Measurements from ENCODE around the gene NRCAM.
"Not testable (repeated sequence)": the region's sequence is repeated elsewhere in the genome, so short reads cannot be mapped to it uniquely, and the experiment has no call there.

NRCAM gene

DNA sequence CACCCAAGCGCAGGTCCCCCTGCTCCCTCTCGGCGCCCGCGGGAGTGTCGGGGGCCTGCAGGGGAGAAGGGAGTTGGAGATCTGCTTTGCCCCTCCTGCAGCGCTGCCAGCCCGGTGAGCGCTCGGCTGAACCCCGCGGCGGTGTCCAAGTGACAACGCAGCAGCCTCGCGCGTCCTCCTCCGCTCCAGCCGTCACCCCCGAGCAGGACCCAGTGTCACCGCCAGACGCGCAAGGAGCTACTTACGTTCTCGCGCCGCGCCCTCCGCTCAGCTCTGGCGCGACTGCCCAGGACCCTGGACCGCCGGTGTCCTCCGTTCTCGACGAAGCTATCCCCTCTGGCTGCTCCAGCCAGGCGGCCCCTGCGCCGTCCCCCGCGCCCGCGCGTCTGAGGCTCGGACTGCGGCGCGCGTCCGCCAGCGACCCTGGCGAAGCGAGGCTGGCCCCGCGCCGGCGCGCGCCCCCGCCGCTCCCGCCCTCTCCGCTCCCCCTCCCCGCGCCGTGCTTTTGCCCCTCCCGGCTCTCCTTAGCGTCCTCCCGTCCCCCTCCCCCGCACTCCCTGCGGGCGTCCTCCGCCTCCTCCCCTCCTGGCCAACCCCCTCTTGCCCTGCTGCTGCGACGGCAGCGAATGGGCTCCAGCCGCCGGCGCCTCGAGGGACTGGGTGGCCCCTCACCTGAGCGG, at the start of gene NRCAM:
TSS of gene NRCAM (minus strand) at position 439 of the 680 bp plus-strand sequence. CDS start 216,372 bp downstream, outside the sequence.
- DNase-seq, result peak; percentile 94

DNA sequence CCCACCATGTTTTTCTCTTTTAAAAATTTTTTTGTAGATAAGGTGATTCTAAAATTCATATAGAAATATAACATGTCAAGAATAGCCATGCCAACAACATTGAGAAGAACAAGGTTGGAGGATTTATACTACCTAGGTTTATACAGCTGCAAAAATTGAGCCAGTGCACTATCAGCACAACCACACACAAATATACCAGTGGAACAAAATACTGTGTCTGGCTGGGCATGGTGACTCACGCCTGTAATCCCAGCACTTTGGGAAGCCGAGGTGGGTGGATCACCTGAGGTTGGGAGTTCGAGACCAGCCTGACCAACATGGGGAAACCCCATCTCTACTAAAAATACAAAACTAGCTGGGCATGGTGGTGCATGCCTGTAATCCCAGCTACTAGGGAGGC, 48.3 kb upstream of the NRCAM start:
- not testable (repeated sequence) for DNase-seq

DNA sequence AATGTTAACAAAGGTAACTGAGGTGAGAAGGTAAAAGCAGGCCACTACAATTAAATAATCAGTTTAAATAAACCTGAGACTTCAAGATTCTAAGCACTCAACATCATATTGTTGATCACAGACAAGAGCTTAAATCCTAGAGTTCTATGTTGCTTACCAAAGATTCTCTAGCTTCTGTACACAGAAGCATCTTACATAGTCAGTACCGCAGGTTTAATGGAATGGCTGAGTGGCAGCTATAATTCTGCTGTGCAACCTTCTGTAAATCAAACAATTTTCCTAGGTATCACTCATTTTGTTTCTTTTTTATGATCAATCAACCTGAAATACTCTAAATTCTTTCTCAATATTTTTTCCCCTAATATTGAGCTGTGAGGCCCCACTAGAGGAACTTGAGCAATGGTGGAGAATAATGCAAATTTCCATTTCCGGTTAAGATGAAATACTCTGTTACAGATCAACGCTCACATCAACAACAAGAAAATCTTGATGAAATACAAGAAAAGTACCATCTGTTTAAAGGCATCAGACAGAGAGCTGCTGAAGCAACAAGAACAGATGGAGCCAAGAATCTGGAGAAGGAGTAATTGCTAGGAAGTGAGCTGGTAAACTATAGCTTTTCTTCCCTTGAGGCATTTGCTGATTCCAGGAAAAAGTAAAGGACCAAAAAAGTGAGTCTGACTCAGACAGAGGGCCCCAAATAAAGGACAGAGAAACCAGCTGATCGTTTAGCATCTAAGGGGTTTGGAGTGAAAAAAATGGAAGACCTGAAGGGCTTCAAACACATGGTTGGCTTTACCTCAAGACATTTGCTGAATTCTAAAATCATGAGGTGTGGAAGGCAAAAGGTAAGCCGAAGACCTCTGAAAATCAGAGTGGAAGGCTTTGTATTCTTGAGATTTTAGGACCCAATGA, 47.1 kb upstream of the NRCAM start:
- DNase-seq, result peak; percentile 95

DNA sequence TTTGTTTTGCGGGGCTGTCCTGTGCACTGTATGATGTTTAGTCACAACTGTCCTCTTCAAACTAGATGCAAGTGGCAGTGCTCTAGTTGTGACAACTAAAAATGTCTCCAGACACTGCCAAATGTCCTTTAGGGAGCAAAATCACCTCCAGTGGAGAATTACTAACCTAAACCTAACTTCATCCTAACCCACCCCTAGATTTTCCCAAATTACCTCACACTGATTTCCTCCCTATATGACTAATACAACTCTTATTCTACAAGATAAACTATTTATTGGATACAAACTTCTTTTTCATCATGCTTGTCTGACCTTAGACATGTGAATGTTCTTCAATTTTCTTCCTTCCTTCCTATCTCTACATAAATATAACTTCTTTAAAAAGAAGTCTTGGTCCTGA, 43.3 kb upstream of the NRCAM start:
- DNase-seq, result no peak

DNA sequence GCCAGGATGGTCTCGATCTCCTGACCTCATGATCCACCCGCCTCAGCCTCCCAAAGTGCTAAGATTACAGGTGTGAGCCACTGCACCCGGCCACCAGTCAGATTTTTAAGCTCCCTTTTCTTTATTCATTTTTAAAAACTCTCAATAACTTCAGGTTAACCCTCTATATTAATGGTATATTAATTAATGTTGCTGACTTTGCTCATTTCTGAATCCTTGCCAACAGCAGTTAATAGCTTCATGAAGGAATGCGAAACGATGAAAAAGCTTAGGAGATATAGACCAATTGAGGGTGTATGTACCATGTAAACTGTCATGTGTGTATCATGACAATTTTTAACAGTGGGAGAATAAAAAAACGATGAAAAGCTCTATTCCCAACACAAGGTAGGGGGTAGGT, 42.2 kb upstream of the NRCAM start:
- no peak for DNase-seq

DNA sequence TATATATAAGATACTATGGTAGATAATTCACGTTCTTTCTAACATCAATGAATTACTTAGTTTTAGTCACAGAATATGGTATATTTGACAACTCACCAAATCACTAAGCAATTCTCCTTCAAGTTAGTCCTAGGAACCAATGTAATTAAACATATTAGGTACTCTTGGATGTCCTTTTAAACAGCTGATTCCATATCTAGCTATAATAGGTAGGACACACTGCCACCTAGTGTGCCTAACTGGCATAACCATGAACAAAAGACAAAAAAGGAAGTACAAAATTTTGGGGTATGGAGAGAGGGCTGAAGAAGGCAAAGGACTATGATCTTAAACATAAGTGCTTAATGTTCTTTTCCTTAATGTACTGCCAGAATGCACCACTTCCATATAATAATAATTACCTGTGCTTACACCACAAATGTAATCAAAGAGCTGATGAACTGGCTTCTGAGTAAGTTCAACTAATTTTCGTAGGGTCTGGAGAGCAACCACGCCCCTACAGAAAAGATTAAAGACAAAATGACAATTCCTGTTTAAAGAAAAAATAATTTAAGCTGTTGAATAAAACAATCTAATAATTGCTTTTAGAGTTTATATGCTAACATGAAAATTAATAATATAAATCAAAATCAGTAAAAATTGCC, 41.0 kb upstream of the NRCAM start:
- DNase-seq, result peak; percentile 64

DNA sequence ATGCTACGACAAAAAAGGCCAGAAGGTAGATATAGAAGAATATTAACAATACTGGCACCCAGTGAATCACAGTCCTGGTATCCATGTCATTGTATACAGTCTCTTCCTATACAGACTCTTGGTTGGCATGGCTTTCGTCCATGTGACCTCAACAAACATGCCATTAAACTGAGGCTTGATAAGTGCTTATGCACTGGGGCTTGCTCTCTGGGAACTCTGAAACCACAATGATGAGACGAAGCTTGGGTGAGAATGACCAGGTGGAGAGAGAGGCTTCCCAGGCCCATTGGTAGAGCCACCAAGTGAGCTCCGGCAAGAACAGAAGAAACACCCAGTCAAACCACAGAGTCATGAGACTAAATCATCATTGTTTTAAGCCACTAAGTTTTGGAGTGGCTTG, 36.5 kb upstream of the NRCAM start:
- DNase-seq, result no peak

DNA sequence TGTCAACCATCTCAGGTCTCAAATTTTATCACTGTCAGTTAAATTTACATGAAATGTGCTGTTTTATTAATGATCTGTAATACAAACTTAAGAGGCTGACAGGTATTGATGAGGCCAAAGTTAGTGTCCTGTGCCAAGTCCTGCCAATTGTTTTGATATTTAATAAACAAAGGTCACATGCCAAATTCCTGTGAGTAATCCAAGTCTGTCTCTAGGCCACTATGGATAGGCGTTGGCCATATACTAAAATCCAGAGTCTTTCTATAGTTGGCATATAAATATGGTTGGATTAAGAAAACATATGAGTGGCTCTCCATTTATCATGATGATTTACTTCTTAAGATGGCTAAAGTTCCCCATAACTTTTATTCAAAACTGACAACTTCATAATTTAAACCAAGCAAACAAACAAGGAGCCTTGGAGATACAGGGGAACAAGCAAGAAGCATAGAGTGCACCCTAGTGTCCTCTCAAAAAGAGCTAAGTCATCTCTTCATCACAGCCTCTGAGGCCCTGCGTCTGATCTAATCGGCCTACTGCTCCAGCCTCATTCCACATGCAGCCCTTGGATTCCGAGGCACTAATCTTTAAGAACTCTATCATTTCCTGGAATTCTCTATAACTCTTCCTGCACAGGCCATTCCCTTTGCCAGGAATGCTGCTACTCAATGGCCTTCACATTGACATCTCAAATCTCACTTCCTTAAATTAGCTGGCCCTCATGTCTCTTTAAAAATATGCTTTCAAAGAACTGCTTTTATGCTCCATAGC, 32.7 kb upstream of the NRCAM start:
- no peak for DNase-seq

DNA sequence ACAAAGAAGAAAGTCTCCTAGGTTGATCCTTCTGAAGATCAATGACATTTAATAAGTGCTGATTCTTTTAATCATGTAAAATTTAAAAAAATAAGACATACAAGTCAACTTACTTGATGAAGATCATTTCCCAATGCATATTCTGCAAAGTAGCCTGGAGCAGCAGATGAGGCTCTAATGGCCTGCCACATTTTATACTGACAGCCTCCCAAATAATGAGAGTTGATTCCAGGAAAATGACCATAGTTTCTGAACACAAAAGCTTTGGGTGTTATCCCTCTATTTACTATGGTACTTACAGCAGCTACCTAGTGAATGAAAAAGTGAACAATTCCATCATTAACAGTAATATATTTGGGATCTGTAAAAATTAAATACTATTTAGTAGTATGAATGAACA, 31.4 kb upstream of the NRCAM start:
- no peak for DNase-seq

DNA sequence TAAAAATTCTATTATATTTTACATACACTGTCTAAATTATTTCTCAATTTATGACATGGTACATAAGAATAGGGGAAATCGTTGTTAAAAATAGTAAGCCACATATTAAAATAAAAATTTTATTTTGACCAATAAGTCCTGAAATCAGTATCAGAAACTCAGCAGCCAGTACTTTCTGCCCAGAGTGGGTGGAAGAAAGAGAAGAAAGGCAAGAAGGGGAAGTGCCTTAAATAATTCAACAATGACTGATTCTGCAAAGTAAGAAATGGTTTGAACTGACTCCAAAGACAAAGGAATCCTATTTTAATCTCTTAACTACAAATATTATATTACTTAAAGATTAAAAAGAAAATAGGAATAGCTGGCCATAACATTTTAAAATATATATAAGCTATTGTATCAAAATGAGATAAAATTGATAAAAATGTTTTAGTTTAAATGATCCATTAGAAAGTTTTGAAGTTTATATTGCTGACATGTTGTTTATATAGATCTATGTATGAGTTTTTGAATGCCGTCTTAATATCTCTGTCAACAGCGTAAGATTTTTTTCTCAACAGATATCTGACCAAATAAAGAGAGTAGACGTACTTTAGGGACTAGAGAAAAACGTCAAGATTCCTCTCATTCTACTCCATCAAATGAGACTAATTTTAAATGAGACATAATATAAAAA, 30.2 kb upstream of the NRCAM start:
- DNase-seq, result no peak

DNA sequence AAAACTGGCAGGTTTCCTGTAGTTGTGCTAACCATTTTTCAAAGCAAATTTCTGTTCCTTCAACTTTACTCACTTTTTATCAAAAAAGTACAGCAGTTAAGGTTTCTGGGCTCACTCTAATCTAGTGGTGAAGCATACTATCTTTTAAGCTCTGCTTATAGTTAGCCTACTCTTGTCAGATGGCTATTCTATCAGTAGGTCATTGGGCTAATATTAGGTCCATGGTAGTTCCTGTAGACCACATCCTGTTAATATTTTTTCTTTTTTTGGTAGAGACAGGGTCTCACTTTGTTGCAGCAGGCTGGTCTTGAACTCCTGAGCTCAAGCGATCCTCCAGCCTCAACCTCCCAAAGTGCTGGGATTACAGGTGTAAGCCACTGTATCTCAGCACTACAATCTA, 27.9 kb upstream of the NRCAM start:
- DNase-seq, result no peak

DNA sequence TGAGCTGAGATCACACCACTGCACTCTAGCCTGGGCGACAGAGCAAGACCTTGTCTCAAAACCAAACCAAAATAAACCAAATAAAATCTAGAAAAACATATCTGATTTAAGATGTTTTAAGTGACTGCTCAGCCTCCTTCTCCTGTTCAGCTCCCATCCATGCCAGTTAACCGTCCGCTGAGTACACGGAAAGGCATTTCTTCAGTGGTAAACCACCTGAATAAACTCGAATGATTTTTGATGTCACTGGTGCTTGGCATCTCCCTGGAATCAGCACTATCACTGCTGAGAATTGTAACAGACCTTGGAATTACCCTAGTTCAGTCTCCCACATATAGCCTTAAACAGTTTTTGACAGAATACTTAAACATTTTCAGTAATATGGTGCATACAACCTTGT, 24.1 kb upstream of the NRCAM start:
- DNase-seq, result no peak

DNA sequence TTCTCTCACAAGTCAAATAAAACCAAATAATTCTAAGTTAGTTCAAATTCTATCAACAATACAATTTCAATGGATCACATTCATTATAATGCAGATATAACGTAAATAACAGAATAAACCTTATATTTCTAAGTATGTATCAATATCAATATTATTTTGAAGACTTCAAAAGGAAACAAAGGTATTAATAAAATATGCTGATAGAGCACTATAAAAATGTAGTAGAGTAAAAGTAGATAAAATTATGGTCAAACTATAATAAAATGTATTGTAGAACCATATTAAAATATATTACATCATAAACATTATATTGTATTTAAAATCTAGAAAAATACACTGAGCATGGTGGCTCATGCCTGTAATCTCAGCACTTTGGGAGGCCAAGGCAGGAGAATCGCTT, 23.5 kb upstream of the NRCAM start:
- DNase-seq, result no peak

DNA sequence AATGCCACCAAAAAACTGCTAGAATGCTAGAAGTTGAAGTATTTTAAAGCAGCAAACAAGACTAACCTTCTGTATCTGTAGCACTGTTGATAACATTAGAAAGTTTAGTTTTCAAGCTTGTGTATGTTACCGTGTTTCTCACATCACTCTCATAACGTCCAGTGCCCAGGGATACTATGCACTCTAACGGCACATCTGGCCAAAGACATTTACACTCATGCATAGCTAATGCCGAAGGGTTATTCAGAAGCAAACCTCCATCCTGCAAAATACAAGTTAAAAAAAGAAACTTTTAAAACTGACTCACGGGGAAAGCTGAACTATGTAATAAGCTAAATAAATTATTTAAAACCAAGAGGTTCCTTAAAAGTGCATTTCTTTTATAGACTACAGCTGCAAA, 22.9 kb upstream of the NRCAM start:
- DNase-seq, result no peak

DNA sequence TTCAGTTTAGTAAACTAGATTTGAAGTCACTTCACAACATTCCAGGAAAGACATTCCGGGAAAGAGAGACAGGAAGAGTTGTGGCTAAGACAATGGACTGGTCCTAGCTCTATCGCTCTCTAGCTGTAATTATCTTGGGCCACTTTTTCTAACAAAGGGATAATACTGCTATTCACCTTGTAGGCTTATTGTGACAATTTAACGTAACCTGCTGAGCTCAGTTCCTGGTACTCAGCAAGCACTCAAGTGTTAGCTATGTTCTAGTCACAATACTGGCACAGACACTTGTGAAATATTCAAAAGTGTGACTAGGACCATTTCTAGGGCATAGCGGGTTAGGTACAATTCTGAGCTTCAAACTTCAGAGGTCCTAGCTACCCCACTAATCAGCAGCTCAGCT, 12.0 kb upstream of the NRCAM start:
- no peak for DNase-seq

DNA sequence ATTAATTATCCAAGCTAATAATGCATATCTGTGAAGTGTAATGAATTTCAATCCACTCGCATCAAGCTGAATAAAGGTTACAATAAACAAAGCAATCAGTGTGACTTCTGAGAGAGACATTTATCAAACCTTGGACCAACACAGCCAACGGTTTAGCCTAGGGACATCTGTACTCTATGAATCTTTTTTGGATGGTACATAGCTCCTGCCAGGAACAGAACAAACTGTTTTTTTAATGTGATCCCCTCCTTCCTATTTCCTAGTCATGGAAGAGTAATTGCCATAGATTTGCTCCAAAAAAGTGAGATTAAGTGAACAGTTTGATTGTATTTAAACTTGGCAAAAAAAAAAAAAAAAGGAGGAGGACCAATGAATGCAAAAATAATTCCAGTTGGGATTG, 11.2 kb upstream of the NRCAM start:
- DNase-seq, result no peak

DNA sequence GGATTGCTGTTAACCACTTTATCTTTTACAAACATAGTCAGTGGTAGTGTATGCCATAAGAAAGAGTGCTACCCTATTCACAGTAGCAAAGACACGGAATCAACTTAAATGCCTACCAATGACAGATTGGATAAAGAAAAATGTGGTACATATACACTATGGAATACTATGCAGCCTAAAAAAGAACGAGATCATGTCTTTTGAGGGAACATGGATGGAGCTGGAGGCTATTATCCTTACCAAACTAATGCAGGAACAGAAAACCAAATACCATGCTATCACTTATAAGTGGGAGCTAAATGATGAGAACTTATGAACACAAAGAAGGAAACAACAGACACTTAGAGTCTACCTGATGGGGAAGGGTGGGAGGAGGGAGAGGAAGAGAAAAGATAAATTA, 10.1 kb upstream of the NRCAM start:
- DNase-seq, result not testable (repeated sequence)

DNA sequence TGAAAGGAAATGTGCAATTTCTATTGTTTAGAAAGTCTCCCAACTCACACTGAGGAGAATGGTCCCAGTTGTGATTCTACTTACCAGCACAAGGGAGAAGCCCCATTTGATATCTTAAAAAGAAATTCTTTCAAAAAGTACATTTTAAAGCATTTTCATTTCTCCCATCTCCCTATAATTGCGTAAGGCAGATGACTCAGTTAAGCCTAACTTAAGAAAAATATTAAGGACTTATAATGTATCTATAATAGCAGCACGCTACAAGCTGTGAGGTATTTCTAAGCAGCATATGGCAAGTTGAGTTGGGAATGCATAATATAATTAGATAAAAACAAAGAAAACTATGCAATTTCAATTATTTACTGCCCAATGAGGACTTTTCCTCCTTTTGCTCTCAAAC, 8.5 kb upstream of the NRCAM start:
- DNase-seq, result no peak

DNA sequence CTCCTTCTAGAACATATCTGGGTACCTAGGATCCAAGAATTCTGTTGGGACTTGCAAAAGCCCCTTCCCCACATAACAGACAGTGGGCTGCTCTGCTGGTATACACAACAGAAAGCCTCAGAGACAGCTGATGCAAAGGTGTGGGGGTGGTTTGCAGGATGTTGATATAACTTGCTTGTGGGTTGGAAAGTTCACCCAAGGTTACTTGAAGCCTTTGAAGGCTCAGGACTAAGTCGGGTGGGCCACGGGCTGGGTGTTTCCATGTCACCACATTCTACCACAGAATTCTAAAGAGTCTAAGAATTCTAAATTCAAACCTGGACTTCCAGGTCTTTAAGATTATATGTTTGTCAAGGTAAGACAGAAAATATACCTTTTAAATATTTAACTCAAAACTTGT, 7.4 kb upstream of the NRCAM start:
- no peak for DNase-seq

DNA sequence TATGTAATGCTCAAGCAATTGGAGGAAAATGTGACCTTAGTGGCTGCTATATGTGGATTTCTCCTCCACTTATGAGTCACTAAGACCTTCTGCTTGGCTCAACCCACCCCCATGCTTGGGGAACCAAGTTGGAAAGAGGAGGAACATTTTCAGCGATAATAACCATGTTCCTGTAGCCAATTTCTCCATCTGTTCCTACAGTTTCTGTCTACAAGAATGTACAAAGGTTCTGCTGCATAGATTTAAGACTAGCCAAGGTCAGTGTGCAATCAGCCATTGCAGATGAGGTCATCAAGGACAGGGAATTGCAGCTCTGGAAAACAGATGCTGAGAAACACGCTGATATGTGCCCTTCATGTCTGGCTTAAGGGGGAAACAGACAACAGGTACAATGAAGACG, 5.6 kb upstream of the NRCAM start:
- no peak for DNase-seq

DNA sequence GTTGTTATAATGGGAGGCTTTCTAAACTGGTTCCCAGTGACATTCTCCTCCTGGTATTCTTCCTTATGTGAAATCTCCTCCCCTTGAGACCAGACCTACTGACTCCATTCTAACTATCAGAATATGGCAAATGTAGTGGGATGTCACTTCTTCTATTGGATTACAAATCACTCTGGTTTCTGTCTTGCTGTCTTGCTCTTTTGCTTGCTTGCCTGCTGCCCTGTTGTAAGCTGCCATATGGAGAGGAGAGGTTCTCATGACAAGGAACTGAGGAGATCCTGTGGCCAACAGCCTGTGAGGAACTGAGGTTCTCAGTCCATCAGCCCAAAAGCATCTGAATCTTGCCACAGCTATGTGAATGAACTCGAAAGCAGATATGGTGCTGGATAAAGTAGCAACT, 4.7 kb upstream of the NRCAM start:
- peak; percentile 87 for DNase-seq

DNA sequence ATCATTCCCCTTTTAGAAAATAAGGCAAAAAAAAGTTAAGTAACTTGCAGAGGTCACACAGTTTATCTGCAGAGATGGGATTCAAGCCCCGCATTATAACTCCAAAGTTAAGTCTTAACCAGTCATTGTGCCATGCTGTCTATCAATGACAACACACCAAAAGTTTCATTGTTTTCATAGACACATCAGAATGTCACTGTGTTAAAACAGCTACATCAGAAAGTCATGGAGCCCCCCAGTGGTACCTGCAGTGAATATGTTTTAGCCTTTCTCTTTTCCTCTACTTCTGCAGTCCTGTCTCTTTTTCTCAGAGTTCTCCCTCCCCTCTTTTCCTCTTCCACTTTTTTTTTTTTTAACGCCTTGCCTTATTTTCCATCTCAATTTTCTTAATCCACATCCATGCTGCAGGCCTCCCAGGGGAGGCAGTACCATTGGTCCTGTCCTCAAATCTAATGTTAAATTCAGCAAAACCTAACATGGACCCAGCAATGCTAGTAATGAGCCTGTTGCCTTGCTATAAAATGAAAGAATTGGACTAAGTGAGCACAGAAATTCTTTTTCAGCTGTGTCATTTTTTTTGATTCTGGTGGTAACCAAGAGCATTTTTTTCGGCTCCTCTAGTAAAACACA, 3.8 kb upstream of the NRCAM start:
- DNase-seq, result peak; percentile 87
